GM19467 (cell line): ENCODE results near the gene CETN1.
A peak's percentile ranks its signal among the peaks of the same experiment; 100 is the strongest.

Experiments used
- ATAC-seq: cut with Tn5 transposase; IDR thresholded peaks from one replicate; pipeline ENCODE4 v1.9.1; 2021; ENCODE audit warnings: mild to moderate bottlenecking, moderate library complexity; ENCODE audit not compliant: unreplicated experiment

Gene CETN1

DNA sequence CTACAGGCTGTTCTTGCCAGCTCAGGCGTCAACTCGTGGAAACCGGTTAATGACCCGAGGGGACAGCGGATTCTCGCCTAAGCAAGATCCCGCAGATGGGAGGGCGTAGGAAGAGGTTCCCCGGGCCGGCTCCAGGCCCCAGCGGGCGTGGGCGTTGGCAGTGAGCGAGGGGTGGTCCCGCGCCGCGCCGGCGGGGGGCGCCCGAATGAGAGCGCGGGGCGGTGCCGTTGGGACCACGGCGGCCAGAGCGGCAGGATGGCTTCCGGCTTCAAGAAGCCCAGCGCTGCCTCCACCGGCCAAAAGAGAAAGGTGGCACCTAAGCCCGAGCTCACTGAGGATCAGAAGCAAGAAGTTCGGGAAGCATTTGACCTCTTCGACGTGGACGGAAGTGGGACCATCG is at the start of gene CETN1:
Gene CETN1, plus strand, starts transcription at position 227 of the 400 bp plus-strand sequence. Its CDS starts 29 bp downstream, at position 256.
- ATAC-seq, result no peak

- ATAC-seq, result no peak
Measured at GRCh38 chr18:532018-532417, 48.2 kb upstream of the CETN1 start.

GRCh38 chr18:532632-533031 is 47.5 kb upstream of the CETN1 start:
- ATAC-seq, result no peak

DNA sequence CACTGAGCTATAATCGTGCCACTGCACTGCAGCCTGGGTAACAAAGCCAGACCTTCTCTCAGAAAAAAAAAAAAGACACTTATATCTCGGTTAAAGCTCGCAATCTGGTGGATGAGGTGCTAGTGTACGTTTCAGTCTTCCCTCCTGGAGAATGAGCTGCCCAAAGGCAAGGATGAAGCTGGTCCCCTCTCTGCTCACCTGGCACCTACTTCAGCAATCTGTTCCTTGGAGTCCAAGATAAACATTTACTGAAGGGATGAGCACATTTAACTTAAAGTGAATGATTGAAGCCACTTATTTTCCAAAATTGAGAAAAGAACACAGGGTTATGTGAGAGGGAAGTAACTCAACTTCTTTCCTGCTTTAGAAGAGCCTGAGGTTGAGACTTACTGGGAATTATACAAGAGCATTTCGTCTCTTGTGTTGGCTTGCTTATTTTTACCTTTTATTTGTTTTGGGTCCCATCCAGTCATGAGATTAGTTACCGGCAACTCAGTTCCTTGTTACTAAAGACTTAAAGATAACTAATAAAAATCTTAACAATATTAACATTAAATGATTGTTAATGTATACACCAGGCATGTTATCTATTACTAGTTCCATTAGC is 46.1 kb upstream of the CETN1 start:
- ATAC-seq, result no peak

DNA sequence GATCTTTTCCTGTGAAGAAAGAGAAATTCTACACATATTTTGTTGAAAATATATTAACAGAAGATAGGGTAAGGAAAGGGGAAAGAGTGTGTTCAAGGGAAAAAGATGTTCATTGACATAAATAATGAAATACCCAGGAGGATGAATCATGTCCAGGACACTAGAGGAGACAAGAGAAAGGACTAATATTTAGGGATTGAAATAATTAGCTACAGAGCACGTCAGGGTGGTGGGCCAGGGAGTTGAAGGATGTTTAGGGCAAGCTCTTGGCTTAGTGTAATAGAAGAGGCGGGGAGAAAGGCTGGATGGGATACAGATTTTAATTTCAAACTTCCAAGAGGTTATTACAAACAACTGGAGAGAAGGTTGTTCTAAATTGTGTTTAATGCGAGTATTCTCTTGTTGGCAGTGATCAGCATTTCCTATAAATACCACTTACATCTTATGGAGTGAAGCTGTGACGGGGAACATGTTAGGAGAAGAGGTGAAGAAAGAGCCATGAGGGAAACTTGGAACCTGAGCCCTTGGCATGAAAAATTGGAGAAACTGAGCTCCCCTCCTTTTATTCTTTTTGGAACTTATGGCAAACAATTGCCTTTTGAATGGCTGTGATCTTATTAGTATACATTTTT is 36.6 kb upstream of the CETN1 start:
- no peak for ATAC-seq

- no peak for ATAC-seq
Measured at GRCh38 chr18:549967-550366, 30.2 kb upstream of the CETN1 start.

- peak; percentile 95 for ATAC-seq
Measured at GRCh38 chr18:551404-552061, 28.6 kb upstream of the CETN1 start.

DNA sequence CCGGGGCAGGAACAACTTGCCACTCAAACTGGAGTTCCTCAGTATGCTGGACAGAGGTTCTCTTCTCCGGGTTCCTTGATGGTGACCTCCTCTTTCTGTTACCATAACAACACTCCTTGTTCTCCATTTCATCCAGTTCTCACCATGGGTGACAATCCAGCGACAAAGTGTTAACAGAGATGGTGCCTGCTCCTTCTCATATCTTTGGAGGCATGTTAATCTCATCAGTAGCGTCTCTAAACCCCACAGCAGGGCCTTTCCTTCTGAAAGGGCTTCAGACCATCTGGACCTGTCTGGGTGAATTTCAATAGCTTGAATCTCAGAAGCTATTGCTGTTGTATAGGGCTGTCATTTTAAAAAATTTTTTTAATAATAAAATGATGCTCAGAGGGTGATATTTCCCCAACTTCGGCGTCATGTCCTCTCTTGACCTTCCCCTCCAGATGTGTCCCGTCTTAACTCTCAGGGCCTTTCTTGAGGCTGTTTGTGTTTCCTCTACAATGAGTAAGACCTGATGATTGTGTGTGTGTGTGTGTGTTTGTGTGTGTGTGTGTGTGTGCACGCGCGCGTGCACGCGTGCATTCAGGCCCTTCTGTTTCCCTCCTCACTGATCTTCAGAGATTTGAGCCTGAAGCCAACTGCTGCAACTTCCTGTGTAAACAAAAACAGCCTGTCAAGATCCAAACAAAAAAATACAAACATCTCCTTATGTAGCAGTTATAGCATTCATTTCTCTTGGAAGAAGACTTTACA is 24.3 kb upstream of the CETN1 start:
- ATAC-seq, result no peak

DNA sequence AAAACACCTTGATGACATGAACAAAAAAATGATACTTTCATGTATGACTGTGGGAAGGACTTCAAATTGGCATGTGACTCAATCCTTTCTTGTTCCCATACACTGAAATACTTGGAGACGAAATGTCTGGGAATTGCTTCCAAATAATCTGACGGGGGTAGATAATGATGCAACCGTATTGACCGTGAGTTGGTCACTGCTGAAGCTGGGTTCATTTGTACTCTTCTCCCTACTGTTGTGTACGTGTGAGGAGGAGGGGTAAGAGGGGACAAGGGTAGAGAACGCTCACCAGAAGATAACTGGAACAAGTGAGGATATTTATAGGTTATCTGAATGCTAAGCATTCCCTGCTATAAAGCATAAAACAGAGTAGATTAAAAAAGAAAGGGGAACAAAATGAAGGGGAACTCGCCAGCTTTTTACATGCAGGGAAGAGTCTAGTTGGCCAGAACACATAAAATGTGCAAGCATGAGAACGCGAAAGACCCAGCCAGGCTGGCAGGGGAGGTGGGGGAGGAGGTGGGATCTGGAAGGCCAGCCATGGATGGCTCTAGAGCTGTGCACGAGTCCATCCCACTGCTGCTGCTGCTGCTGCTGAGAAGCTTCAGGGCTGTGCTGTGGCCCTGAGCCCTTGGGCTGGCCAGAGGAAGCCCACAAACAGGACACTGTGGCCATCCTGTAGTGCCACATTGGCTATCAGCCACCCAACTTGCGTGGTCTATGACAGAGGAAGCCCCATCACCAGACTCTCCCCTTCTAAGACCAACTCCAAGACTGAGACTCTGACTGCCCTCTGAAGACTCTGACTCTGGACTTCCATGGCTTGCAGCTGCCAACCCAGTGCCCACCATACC is 15.2 kb upstream of the CETN1 start:
- no peak for ATAC-seq

DNA sequence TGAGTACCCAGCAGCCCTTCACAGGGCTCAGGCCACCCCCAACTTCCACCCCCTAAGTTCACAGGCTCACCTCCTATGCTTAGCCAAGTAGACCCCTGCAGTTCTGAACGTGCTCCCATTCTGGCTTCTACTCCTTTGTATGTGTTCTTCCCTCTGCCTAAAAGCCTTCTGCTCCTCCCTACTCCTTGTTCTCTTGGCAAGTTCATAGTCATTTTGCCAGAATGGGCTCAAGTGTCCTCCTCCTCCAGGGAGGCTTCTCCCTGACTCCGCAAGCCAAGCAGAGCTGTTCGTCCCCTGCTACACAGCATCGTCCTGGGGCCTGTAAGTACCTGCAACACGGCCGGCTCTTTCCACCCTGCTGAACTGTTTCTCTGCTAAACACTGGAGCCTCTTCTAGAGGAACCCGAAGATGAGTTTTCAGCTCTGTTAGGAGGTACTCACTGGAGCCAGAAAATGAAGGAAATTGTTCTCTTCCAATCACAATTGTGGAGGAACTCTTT is 14.6 kb upstream of the CETN1 start:
- ATAC-seq, result no peak

- no peak for ATAC-seq
Measured at GRCh38 chr18:567122-567521, 13.1 kb upstream of the CETN1 start.

DNA sequence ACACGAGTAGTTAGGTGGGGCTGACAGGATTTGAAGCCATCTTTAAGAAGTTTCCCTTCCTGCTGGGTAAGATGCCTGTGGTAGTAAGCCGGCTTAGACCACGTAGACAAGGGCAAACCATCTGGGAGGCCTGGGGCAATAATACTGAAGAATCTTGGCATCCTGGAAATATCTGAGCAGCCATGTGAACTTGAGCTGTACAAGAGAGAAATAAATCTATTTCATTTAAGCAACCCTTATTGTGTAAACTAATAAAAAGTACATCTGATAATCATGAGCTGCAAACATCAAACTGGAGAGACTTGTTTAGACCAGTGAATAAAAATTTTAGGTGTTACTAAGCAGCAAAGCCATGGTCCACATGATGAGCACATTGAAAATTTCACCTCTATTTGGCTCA is 11.4 kb upstream of the CETN1 start:
- ATAC-seq, result no peak

GRCh38 chr18:570256-570655 is 9.9 kb upstream of the CETN1 start:
- no peak for ATAC-seq

- no peak for ATAC-seq
Measured at GRCh38 chr18:570697-571096, 9.5 kb upstream of the CETN1 start.

DNA sequence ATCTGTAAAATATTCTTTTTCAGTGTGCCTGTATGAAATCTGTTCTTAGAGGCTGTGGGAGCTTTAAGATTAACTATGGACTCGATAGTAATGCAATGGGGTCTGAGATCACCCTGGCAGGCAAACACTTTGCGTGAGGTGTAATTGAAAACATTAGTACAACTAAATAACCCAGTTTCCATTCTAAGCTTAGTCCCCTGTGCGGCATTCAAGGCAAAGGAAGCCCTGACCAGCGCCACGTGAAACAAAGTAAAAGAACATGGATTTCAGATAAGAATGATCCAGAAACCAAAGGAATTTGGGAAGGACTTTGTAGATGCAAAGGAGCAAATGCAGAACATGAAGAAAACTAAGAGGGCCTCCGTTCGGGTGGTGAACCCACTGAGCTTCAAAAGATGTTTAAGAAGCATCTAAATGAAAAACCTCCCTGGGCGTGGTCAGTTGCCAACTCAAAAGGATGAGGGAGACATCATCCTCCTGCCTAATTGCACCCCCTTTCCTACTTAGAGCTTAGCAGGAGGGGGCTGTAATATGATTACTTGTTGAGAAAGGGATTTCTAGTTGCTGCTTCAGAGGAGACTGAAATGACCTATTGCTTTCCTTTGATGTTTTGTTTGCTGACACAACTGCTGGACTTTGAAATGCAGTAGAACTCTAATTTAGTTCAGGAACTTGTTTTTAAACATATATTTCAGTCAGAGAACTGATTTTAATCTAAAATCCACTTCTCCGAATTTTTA is 7.9 kb upstream of the CETN1 start:
- no peak for ATAC-seq

DNA sequence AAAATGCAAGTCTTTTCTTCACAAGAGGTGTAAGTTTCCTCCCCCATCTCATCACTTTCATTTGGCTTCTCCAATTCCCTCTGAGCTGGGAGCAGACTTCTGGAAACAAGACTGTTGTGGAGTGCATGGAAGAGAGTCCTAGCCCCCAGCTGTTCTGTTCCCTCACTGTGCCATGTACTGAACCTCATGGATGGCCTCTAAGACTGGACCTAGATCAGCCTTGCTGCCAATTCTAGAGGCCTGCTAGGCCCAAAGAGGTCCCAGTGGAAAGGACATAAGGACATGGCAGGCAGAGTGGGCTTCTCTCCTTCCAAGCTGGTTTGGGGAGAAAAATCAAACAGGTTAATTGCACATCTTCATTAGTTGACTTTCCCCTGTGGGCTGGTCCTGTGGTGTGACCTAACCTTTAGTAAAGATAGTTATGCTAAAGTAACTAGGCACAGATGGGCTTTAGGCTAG is 7.3 kb upstream of the CETN1 start:
- ATAC-seq, result no peak

- ATAC-seq, result no peak
Measured at GRCh38 chr18:573385-573784, 6.8 kb upstream of the CETN1 start.

GRCh38 chr18:574149-574860 is 5.9 kb upstream of the CETN1 start:
- ATAC-seq, result no peak
